WI38 (cell line): ENCODE measurements around the gene RBSN.

Experiments
- H3K4me3 ChIP-seq: 2 replicates; pipeline ENCODE4 v1.5.1; 2011; ENCODE audit warnings: low read depth, mild to moderate bottlenecking, control low read depth, low read length
- TF ChIP-seq, protein P1 (sequence below): IDR thresholded peaks from 2 replicates; pipeline ENCODE4 v1.5.1; 2012; ENCODE audit warnings: low read depth, mild to moderate bottlenecking, control low read depth, low read length

RBSN gene

GRCh38 chr3:15056676-15057404 lies 42.1 kb downstream of the RBSN start:
- H3K4me3 ChIP-seq = no peak overlapping the region
- TF ChIP-seq, protein P1, sequence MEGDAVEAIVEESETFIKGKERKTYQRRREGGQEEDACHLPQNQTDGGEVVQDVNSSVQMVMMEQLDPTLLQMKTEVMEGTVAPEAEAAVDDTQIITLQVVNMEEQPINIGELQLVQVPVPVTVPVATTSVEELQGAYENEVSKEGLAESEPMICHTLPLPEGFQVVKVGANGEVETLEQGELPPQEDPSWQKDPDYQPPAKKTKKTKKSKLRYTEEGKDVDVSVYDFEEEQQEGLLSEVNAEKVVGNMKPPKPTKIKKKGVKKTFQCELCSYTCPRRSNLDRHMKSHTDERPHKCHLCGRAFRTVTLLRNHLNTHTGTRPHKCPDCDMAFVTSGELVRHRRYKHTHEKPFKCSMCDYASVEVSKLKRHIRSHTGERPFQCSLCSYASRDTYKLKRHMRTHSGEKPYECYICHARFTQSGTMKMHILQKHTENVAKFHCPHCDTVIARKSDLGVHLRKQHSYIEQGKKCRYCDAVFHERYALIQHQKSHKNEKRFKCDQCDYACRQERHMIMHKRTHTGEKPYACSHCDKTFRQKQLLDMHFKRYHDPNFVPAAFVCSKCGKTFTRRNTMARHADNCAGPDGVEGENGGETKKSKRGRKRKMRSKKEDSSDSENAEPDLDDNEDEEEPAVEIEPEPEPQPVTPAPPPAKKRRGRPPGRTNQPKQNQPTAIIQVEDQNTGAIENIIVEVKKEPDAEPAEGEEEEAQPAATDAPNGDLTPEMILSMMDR = no peak

DNA sequence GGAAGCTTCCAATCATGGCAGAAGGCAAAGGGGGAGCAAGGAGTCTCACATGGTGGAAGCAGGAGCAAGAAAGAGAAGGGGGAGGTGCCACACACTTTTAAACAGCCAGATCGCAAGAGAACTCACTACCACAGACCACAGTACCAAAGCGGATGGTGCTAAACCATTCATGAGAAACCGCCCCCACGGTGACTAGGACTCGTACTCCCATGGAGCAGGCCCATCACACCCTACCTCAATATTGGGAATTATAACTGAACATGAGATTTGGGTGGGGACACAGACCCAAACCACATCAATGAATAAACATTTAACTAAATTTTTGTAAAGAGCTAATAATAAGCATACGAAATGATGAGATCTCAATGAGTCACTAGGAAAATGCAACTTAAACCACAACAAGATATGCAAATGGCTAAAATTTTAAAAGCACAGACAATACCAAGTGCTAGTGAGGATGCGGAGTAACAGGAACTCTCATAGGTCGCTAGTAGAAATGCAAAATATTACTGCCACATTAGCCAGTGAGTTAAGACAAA lies 43.9 kb downstream of the RBSN start:
- no peak overlapping the region for H3K4me3 ChIP-seq
- TF ChIP-seq, protein P1 = no peak

GRCh38 chr3:15053541-15053940 lies 45.4 kb downstream of the RBSN start:
- TF ChIP-seq, protein P1 = no peak
- H3K4me3 ChIP-seq = no peak overlapping the region

DNA sequence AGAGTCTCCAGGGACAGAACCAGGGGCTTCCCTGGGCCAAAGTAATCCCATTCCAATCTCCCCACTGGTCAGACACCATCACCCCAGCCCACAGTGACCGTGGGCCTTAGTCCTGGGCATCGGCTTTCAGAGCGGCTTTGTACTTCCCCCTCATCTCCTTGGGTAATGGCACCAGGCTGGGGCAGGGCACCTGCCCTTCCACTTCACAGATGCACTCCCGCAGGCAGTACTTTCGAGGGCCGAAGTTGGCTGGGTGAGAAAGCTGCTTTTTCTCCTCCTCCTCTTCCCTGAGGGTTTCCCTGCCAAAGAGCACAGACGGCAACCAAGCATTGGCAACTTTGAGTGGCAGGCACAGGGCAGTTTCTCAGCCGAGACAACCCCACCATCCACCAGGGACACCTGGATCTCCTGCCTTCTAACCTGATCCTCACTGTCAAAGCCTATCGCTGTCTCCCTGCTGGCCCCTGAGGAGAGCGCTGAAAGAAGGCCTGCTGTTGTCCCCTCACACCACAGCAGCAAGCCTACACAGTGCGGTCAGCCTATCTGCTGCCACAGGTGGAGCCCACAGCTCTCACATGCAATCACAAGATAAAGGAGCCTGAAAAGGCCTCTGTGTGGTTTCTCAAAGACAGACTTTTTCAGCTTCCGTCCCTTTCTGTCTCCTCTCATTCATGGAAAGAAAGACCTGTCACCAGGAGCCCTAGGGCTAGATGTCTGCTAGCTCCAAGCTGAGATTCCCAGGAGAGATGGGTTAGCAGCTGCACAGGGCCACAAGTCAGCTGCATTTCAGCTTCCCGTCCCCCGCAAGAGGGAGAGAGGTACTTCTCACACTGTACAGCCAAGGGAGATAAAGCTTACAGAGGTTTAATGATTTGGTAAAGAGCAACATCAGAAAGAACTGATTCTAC lies 46.4 kb downstream of the RBSN start:
- H3K4me3 ChIP-seq = no peak overlapping the region
- TF ChIP-seq, protein P1 = no peak

DNA sequence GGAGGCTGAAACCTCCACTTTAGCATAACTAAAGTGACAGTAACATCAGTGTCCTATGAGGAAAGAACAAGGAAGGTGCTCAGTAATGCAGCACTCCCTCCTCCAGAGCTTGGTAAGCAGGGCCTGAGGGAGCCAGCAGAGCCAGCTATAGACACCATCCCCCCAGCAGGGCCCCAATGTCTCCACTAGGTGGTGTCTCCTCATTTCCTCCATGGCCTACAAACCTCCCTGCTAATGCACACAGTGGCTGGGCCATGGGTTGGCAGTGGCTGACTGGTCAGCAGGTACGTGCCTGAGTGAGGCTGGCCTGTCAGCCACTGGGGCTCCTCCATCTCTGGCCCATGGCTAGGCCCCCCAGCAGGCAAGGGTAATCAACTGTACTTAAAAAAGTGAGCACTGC lies 47.4 kb downstream of the RBSN start:
- no peak overlapping the region for H3K4me3 ChIP-seq
- TF ChIP-seq, protein P1 = peak; percentile 60

GRCh38 chr3:15050405-15051092 lies 48.4 kb downstream of the RBSN start:
- H3K4me3 ChIP-seq = no peak overlapping the region
- TF ChIP-seq, protein P1 = no peak
